ENCODE measurements around the gene FOXD1. TPM values are rescaled to one million over a fixed set of nuclear protein-coding genes. Genes with fewer than 3 reads are reported as not detected.

FOXD1 gene
- total and polyA plus RNA-seq, 9 of the 15 experiments (the other 6 are each of a cell fraction or from before 2014, with no cell fraction given) = 0.03 to 0.40 (median 0.10) TPM; not detected in 4

DNA sequence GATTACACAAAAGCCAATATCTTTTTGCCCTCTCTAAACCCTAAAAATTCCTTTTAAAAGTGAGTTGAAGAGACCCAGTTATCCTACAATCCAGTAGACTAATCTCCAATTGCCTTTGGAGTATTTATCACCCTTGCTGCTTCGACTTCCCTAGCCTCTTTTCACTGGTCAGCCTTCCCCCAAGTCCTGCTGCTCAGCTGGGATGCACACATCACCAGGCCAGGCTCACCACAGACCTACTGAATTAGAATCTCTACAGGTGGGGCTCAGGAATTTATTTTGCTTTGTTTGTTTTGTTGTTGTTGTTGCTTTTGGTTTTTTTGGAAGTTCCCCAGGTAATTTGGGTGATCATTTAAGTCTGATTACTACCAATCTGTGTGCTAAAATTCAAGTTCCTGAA is 11.6 kb upstream of the FOXD1 start:
- Histone ChIP-seq H3K4me2 (ENCODE audit: insufficient read depth, low read length) (no peak overlapping the region), H3K9ac (ENCODE audit: insufficient read depth in 1 of 2, low read depth in 2 of 2, low read length in 2 of 2) (no peak overlapping the region), H3K79me2 (ENCODE audit: control insufficient read depth, insufficient read depth, low read length) (no peaks in the 10 kb centered on the region), H3K27me3 (ENCODE audit: control insufficient read depth in 2 of 2, insufficient read depth in 2 of 2, low read length in 2 of 2) (peaks cover 7 to 14% of the 10 kb centered on the region in 2 experiments; a peak in 2 of 5 replicates), H3K36me3 (ENCODE audit: control insufficient read depth, insufficient read depth, low read length) (no peaks in the 10 kb centered on the region), H3K9me3 (replicated peaks; ENCODE audit: control insufficient read depth, insufficient read depth, low read depth, low read length) (no peaks in the 10 kb centered on the region), H3K9me1 (ENCODE audit: control insufficient read depth, insufficient read depth, low read length) (no peaks in the 10 kb centered on the region), H3K4me3 (no peak overlapping the region), H3K27ac (ENCODE audit: extremely low read depth, low read depth, low read length) (no peak overlapping the region), H3K4me1 (replicated peaks in 1 of 2; ENCODE audit: control insufficient read depth in 2 of 2, insufficient read depth in 2 of 2, low read length in 2 of 2) (0 out of 5 replicates have a peak, but pooled peaks cover 0 to 4% of the 10 kb centered on the region in 2 experiments), H2AFZ (ENCODE audit: low read depth, low read length) (no peak overlapping the region), H4K20me1 (replicated peaks; ENCODE audit: control insufficient read depth, insufficient read depth, low read length) (no peaks in the 10 kb centered on the region)
- no peak for DNase-seq (ENCODE audit: extremely low read depth in 1 of 4, low spot score in 3 of 4)
- WGBS (ENCODE audit: insufficient coverage, low coverage, missing lambda C conversion rate) = 0% methylated on average over 1 of the region's 1 CpG
- intact Hi-C loops (cut with micrococcal nuclease) (no loop called here), in situ Hi-C loops (cut with MboI) (no loop called here)
- ChIA-PET CTCF (ENCODE audit: low intra/inter-chr PET ratio) (no interaction called here), POLR2A (no interaction called here)
- ATAC-seq = no peak
- TF ChIP-seq GABPA (tag; conservative IDR thresholded peaks at IDR 0.05; ENCODE audit: low read depth) (no peak), OTX1 (CRISPR knock-in tag; IDR thresholded peaks at IDR 0.05) (no peak), DNMT1 (IDR thresholded peaks at IDR 0.05) (no peak), KDM4B (IDR thresholded peaks at IDR 0.05; ENCODE audit: borderline replicate concordance in 2 of 2, low read depth in 1 of 2) (no peak)
- TF ChIP-seq, protein P1, sequence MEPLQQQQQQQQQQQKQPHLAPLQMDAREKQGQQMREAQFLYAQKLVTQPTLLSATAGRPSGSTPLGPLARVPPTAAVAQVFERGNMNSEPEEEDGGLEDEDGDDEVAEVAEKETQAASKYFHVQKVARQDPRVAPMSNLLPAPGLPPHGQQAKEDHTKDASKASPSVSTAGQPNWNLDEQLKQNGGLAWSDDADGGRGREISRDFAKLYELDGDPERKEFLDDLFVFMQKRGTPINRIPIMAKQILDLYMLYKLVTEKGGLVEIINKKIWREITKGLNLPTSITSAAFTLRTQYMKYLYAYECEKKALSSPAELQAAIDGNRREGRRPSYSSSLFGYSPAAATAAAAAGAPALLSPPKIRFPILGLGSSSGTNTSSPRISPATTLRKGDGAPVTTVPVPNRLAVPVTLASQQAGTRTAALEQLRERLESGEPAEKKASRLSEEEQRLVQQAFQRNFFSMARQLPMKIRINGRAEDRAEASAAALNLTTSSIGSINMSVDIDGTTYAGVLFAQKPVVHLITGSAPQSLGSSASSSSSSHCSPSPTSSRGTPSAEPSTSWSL (CRISPR knock-in tag; IDR thresholded peaks at IDR 0.05; ENCODE audit: borderline replicate concordance) = no peak
- BruUV-seq (replicated peaks) = no TSS peak
- FAIRE-seq = no peak

Data from K562 (cell line).